SU-DHL-6 (cell line): ENCODE measurements around the gene CEP63.

Experiments used
- H2AFZ ChIP-seq: fragments of 200-600 bp; sonication (generic); 2 replicates; pipeline ENCODE4 v1.6.1; 2014; ENCODE audit warnings: low read depth, mild to moderate bottlenecking, moderate library complexity, mixed read lengths, antibody characterized with exemption, low read length; ENCODE audit not compliant: severe bottlenecking
- H3F3A ChIP-seq: fragments of 200-600 bp; shearing (Covaris generic); 2 replicates; pipeline ENCODE4 v1.6.0; 2016; ENCODE audit warnings: antibody characterized with exemption, mild to moderate bottlenecking; ENCODE audit not compliant: insufficient read depth
- H3K27ac ChIP-seq: fragments of 200-600 bp; sonication (generic); 2 replicates; pipeline ENCODE4 v1.5.1; 2016; ENCODE audit warnings: low read depth, mild to moderate bottlenecking, low read length, moderate library complexity, mixed read lengths
- H3K27me3 ChIP-seq: fragments of 200-600 bp; sonication (generic), shearing (Covaris generic); 2 replicates; pipeline ENCODE4 v1.6.0; 2014; ENCODE audit warnings: mild to moderate bottlenecking, low read length
- H3K36me3 ChIP-seq: fragments of 200-600 bp; sonication (generic); 2 replicates; pipeline ENCODE4 v1.6.1; 2014; ENCODE audit warnings: mild to moderate bottlenecking, low read length, mixed read lengths
- H3K4me2 ChIP-seq: fragments of 300-600, 200-600 bp; shearing (Covaris generic), sonication (generic); 2 replicates; pipeline ENCODE4 v1.6.0; 2014; ENCODE audit warnings: low read length, low read depth, mild to moderate bottlenecking; ENCODE audit not compliant: poor library complexity, severe bottlenecking
- H3K4me3 ChIP-seq: fragments of 200-600 bp; sonication (generic); 2 replicates; pipeline ENCODE4 v1.5.1; 2014; ENCODE audit warnings: antibody characterized with exemption, low read length, mild to moderate bottlenecking, mixed read lengths; ENCODE audit not compliant: insufficient read depth, poor library complexity, severe bottlenecking
- H3K79me2 ChIP-seq: fragments of 200-600 bp; sonication (generic); 2 replicates; pipeline ENCODE4 v1.6.1; 2014; ENCODE audit warnings: mild to moderate bottlenecking, low read length, moderate library complexity; ENCODE audit not compliant: insufficient read depth
- H3K9ac ChIP-seq: fragments of 200-600 bp; sonication (generic); 2 replicates; pipeline ENCODE4 v1.7.0; 2014; ENCODE audit warnings: mild to moderate bottlenecking, low read length
- H3K9me2 ChIP-seq: fragments of 200-600 bp; sonication (generic); replicated peaks from 2 replicates; pipeline ENCODE4 v1.6.1; 2014; ENCODE audit warnings: low read length; ENCODE audit not compliant: insufficient read depth
- H3K9me3 ChIP-seq: fragments of 200-600 bp; sonication (generic); 2 replicates; pipeline ENCODE4 v1.6.1; 2014; ENCODE audit warnings: low read length, mixed read lengths; ENCODE audit not compliant: insufficient read depth
- H4K20me1 ChIP-seq: fragments of 200-600 bp; sonication (generic); 2 replicates; pipeline ENCODE4 v1.6.1; 2014; ENCODE audit warnings: low read depth, mild to moderate bottlenecking, antibody characterized with exemption, low read length, moderate library complexity, mixed read lengths
- EZH2phosphoT487 ChIP-seq: fragments of 200-600 bp; sonication (generic), shearing (Covaris generic); conservative IDR thresholded peaks from 2 replicates; pipeline ENCODE4 v1.6.1; 2018; ENCODE audit warnings: mild to moderate bottlenecking, antibody characterized with exemption, low read length, moderate library complexity, mixed read lengths
- TF ChIP-seq, protein P1 (sequence below): fragments of 200-600 bp; sonication (generic); IDR thresholded peaks from one replicate; pipeline ENCODE4 v1.5.1; 2017; ENCODE audit warnings: antibody characterized with exemption, mild to moderate bottlenecking, low read length, moderate library complexity; ENCODE audit not compliant: insufficient read depth, poor library complexity, severe bottlenecking

CEP63 gene

DNA sequence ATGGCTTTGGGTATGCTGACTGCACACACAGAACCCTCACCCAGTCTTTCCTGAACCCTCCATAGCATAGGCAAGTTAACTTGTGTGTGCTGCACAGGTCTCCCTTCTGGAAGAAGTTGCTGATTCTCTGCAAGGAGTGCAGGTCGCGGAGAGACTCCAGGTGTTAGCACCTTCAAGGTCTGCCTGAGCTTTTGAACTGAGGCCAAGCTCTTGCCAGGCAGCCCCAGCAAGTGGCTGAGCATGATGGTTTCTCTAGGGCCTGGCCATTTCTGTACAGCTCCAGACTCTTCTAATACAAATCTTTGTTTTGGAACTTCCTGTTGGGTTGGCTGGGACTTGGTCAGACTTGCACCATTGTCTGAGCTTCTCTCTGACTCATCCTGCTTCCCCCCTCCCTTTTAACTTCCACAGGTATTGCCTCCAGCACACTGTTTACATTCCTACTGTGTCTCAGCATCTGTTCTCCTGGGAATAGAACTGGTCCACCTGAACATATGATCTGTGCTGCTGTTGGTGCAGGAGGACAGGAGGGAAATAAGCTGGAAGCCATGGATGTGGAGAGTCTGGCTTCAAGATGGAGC is 111.6 kb downstream of the CEP63 start:
- Histone ChIP-seq H3K4me3 (no peak overlapping the region), H4K20me1 (no peaks in the 10 kb centered on the region), H3K79me2 (no peaks in the 10 kb centered on the region), H3K27me3 (no peaks in the 10 kb centered on the region), H2AFZ (no peak overlapping the region), H3K36me3 (no peaks in the 10 kb centered on the region), H3K27ac (no peak overlapping the region), H3K9ac (no peak overlapping the region), H3K9me3 (no peaks in the 10 kb centered on the region), H3F3A (no peaks in the 10 kb centered on the region), H3K4me2 (no peak overlapping the region), H3K9me2 (no peaks in the 10 kb centered on the region)
- TF ChIP-seq, protein P1, sequence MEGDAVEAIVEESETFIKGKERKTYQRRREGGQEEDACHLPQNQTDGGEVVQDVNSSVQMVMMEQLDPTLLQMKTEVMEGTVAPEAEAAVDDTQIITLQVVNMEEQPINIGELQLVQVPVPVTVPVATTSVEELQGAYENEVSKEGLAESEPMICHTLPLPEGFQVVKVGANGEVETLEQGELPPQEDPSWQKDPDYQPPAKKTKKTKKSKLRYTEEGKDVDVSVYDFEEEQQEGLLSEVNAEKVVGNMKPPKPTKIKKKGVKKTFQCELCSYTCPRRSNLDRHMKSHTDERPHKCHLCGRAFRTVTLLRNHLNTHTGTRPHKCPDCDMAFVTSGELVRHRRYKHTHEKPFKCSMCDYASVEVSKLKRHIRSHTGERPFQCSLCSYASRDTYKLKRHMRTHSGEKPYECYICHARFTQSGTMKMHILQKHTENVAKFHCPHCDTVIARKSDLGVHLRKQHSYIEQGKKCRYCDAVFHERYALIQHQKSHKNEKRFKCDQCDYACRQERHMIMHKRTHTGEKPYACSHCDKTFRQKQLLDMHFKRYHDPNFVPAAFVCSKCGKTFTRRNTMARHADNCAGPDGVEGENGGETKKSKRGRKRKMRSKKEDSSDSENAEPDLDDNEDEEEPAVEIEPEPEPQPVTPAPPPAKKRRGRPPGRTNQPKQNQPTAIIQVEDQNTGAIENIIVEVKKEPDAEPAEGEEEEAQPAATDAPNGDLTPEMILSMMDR: no peak
- TF ChIP-seq EZH2phosphoT487: no peak

DNA sequence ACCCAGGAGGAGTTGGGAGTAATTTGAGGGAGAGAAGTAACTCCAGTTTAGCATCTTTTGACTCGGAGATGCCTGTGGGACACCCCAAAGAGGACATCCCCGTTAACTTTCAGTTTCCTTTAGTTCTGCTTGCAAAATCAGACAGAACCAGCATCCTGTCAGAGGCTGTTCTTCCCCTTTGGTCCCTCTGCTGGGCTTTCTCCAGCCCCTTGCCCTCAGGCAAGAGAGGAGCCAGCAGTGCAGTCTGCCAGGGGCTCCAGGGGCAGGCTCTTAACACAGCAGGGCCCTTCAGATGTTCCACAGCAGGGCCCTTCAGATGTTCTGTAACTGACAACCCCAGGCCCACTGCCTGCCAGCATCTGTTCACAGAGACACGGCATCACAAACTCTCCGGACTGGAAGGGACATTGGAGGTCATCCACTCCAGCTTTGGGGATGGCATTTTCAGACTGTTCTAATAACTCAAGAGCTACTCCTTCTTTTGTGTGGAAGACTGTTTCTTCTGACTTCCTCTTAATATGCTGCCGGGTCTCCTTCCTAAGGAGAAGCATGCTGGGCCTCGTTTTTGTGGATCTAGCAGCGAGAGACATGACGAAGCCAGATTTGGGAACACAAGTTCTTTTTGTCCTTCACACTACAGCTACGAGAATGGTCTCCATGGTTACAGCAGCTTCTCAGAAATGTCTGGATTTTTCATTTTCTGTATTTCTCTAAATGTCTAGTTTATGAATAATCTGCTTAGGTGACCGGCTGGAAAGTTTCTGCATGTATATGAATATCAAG is 113.1 kb downstream of the CEP63 start:
- Histone ChIP-seq H3F3A (no peaks in the 10 kb centered on the region), H3K79me2 (no peaks in the 10 kb centered on the region), H3K4me3 (no peak overlapping the region), H3K9ac (no peak overlapping the region), H3K27ac (no peak overlapping the region), H3K9me2 (no peaks in the 10 kb centered on the region), H3K36me3 (no peaks in the 10 kb centered on the region), H2AFZ (no peak overlapping the region), H4K20me1 (no peaks in the 10 kb centered on the region), H3K27me3 (no peaks in the 10 kb centered on the region), H3K9me3 (no peaks in the 10 kb centered on the region), H3K4me2 (no peak overlapping the region)
- no peak for TF ChIP-seq EZH2phosphoT487
- TF ChIP-seq, protein P1: no peak

DNA sequence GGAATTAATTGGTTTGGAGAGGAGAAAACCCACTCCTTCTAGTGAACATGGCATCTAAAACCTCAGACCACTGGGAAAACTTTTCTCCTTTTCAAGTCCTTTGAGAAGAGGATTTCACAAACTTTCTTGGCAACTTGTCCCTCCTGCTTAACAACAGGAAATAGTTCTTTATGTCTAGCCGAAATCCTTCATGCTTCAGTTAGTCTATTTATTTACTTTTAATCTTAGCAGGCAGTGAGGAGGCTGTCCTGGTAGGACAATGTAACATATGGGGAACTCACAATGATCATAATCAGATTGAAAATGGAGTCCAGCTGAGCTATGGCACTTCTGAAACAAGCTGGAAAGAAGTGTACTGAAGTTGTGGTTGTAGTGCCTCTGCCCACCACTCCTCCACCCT is 114.3 kb downstream of the CEP63 start:
- H3K9me3 ChIP-seq: no peaks in the 10 kb centered on the region
- no peaks in the 10 kb centered on the region for H3F3A ChIP-seq
- H3K79me2 ChIP-seq: no peaks in the 10 kb centered on the region
- no peak overlapping the region for H3K4me2 ChIP-seq
- H3K27me3 ChIP-seq: no peaks in the 10 kb centered on the region
- no peak for TF ChIP-seq EZH2phosphoT487
- TF ChIP-seq, protein P1: no peak
- H3K9me2 ChIP-seq: no peaks in the 10 kb centered on the region
- no peak overlapping the region for H3K27ac ChIP-seq
- no peaks in the 10 kb centered on the region for H4K20me1 ChIP-seq
- no peak overlapping the region for H3K9ac ChIP-seq
- H3K4me3 ChIP-seq: no peak overlapping the region
- H2AFZ ChIP-seq: no peak overlapping the region
- no peaks in the 10 kb centered on the region for H3K36me3 ChIP-seq
